Osteoblast (primary cell): ENCODE measurements around the gene UCP3. TPM values are rescaled to one million over a fixed set of nuclear protein-coding genes. Genes with fewer than 3 reads are reported as not detected.

Source experiments
- DNase-seq: peaks from one replicate; pipeline ENCODE4 v3.0.0; 2011; ENCODE audit warnings: low spot score, mixed read lengths; ENCODE audit not compliant: insufficient read length; ENCODE audit errors: missing footprints
- H2AFZ ChIP-seq: 2 replicates; pipeline ENCODE4 v1.6.0; 2011; ENCODE audit warnings: mild to moderate bottlenecking, low read length
- H3K27ac ChIP-seq: 2 replicates; pipeline ENCODE4 v1.5.1; 2011; ENCODE audit warnings: mild to moderate bottlenecking, low read depth, low read length, moderate library complexity
- H3K27me3 ChIP-seq: 2 replicates; pipeline ENCODE4 v1.6.0; 2012; ENCODE audit warnings: mild to moderate bottlenecking, control low read depth, inconsistent platforms, low read length, moderate library complexity; ENCODE audit not compliant: insufficient read depth
- H3K36me3 ChIP-seq: 2 replicates; pipeline ENCODE4 v1.5.1; 2011; ENCODE audit warnings: mild to moderate bottlenecking, low read length, control low read depth, moderate library complexity; ENCODE audit not compliant: insufficient read depth
- H3K4me1 ChIP-seq: 2 replicates; pipeline ENCODE4 v1.5.1; 2011; ENCODE audit warnings: mild to moderate bottlenecking, low read length, control low read depth, moderate library complexity; ENCODE audit not compliant: insufficient read depth
- H3K4me2 ChIP-seq: 2 replicates; pipeline ENCODE4 v1.6.0; 2011; ENCODE audit warnings: mild to moderate bottlenecking, low read length; ENCODE audit not compliant: insufficient read depth
- H3K4me3 ChIP-seq: fragments of 200-600 bp; sonication (generic); 3 replicates; pipeline ENCODE4 v1.5.1; 2012; ENCODE audit warnings: mild to moderate bottlenecking, low read length, inconsistent platforms; ENCODE audit not compliant: insufficient read depth
- H3K79me2 ChIP-seq: 2 replicates; pipeline ENCODE4 v1.6.0; 2012; ENCODE audit warnings: mild to moderate bottlenecking, low read length, control low read depth, inconsistent platforms; ENCODE audit not compliant: insufficient read depth
- H3K9me3 ChIP-seq: 2 replicates; pipeline ENCODE4 v1.5.1; 2011; ENCODE audit warnings: low read depth, low read length, control low read depth
- H4K20me1 ChIP-seq: 2 replicates; pipeline ENCODE4 v1.6.0; 2012; ENCODE audit warnings: mild to moderate bottlenecking, low read length, control low read depth; ENCODE audit not compliant: insufficient read depth
- CTCF ChIP-seq: IDR thresholded peaks from 2 replicates; pipeline ENCODE4 v1.5.1; 2011; ENCODE audit warnings: mild to moderate bottlenecking, low read depth, low read length, moderate library complexity; ENCODE audit errors: extremely low read depth
- total RNA-seq: library from RNA; depleted of rRNA; stranded (reverse); fragments of >200 nt; gene quantifications from 2 replicates; pipeline ENCODE4 v1.2.3, GENCODE V29; 2012

The UCP3 gene
- total RNA-seq, 1 donor, result under 0.01 TPM

DNA sequence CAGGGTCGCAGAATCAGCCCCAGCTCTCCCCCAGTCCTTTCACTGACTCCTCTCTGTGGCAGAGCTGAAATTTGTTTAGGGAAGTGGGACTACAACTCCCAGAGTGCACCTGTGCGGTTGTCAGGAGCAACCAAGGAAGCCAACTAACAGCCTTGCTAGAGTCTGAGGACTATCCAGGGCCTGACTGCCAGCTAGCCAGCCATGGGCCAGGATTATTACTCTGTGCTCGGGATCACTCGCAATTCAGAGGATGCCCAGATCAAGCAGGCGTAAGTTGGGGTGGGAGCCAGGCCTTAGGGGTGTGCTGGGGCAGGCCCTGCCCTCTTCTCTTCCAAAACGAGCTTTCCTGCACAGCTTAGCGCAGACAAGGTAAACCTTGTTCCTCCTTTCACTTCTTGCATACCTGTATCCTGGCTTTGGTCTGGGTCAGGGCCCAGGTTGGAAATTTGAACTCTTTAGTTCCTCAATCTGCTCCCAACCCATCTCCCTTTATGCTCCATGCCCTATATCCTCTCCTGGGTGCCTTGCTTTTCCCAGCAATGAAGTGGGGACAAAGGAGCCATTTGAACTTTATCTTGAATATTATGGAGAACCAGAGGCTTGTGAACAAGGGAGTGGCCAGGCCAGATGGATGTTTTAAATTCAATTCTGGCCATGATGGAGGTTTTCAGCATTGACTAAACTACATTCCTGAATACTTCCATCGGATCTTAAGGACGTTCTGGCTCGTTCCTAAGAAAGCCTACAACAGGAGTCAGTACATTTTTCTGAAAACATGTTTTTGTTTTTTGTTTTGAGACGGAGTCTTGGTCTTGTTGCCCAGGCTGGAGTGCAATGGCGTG, 57.8 kb downstream of the UCP3 start, which contains the start of gene DNAJB13:
Gene DNAJB13, plus strand, starts transcription at position 158 of the 842 bp plus-strand sequence. Its CDS starts 44 bp downstream, at position 202.
- peak; percentile 86 for DNase-seq
- H3K27ac ChIP-seq, result no peak within 1 kb of the TSS
- no peak within 1 kb of the TSS for H3K4me2 ChIP-seq
- no peaks in the 10 kb centered on the region for H4K20me1 ChIP-seq
- H3K9me3 ChIP-seq, result peaks cover 3% of the 10 kb centered on the region
- H3K27me3 ChIP-seq, result no peaks in the 10 kb centered on the region
- no peaks in the 10 kb centered on the region for H3K36me3 ChIP-seq
- no peak within 1 kb of the TSS for H3K4me3 ChIP-seq
- TF ChIP-seq CTCF, result no peak
- no peaks in the 10 kb centered on the region for H3K79me2 ChIP-seq
- H2AFZ ChIP-seq, result no peak within 1 kb of the TSS
- H3K4me1 ChIP-seq, result peaks cover 2% of the 10 kb centered on the region

Other genes starting within 250 kb of the UCP3 start
- 145 and 157 TPM in 2 replicates for gene RAB6A, start 248.0 kb downstream of the UCP3 start, total RNA-seq
- 14.5 and 19.7 TPM in 2 replicates for gene MRPL48, start 221.2 kb downstream of the UCP3 start, total RNA-seq
- gene COA4, start 132.2 kb downstream of the UCP3 start, total RNA-seq, result 42.7 and 45.2 TPM in 2 replicates
- gene PAAF1, start 132.1 kb downstream of the UCP3 start, total RNA-seq, result 5.4 and 9.1 TPM in 2 replicates
- not detected in 2 replicates for gene DNAJB13, start 58.1 kb downstream of the UCP3 start, total RNA-seq
- under 0.01 and 0.59 TPM in 2 replicates for gene UCP2, start 26.2 kb downstream of the UCP3 start, total RNA-seq
- gene C2CD3, start 161.9 kb upstream of the UCP3 start, total RNA-seq, result 12.4 and 14.1 TPM in 2 replicates
- gene PPME1, start 162.2 kb upstream of the UCP3 start, total RNA-seq, result 16.5 and 18.5 TPM in 2 replicates